ENCODE data around the gene MRPL24.
A peak's percentile ranks its signal among the peaks of the same experiment; 100 is the strongest.

Gene MRPL24

GRCh38 chr1:156743367-156744302 lies 2.7 kb upstream of the MRPL24 start:
- no peak for DNase-seq (ENCODE audit: low spot score)

GRCh38 chr1:156742801-156743200 lies 1.9 kb upstream of the MRPL24 start:
- no peak for DNase-seq (ENCODE audit: low spot score)

- DNase-seq (ENCODE audit: low spot score): no peak
Observed at GRCh38 chr1:156742017-156742416, 1.1 kb upstream of the MRPL24 start.

GRCh38 chr1:156741481-156741983 lies 644 bp upstream of the MRPL24 start:
- no peak for DNase-seq (ENCODE audit: low spot score)

DNA sequence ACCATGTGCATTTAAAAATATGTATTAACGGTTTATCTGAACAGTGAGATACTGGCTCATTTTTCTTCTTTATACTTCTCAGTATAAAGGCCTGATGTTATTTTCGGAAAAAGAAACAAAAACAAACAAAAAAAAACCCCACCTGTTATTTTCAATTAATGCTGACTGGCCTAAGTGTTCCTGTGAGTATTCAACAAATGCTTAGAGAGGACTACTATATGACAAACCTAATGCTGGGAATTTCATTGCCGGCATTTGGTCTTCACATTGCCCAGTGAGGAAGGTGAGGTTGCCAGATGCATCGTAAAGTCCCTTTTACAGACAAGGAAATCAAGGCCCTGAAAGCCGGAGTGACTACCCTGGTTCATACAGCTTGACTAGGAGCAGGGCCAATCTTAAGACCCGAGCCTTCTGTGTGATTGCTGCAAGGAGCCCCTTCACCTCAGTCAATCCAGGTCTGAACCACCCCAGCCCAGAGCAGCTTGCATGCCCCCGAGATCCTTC lies 599 bp downstream of the MRPL24 start:
- no peak for DNase-seq (ENCODE audit: low spot score)

DNA sequence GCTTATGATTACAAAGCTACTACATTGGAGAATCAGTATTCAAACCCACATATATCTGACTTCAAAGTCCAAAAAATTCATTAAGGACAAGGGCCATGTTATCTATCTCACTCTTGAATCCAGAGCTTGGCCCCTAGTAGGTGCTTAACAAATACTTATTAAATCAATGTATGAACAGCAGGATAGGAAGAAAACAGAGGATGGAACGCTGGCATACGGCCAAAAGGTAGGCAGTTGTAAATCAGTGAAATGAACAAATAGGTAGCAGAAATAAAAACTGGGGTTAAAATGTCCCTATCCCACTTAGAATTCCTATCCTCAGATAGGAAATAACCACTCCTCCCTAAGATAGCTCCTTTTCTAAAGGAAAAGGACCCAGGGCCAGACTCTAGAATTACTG lies 2.0 kb downstream of the MRPL24 start:
- no peak for DNase-seq (ENCODE audit: low spot score)

- DNase-seq (ENCODE audit: low spot score): no peak
Observed at GRCh38 chr1:156738407-156738806, 2.5 kb downstream of the MRPL24 start.

DNA sequence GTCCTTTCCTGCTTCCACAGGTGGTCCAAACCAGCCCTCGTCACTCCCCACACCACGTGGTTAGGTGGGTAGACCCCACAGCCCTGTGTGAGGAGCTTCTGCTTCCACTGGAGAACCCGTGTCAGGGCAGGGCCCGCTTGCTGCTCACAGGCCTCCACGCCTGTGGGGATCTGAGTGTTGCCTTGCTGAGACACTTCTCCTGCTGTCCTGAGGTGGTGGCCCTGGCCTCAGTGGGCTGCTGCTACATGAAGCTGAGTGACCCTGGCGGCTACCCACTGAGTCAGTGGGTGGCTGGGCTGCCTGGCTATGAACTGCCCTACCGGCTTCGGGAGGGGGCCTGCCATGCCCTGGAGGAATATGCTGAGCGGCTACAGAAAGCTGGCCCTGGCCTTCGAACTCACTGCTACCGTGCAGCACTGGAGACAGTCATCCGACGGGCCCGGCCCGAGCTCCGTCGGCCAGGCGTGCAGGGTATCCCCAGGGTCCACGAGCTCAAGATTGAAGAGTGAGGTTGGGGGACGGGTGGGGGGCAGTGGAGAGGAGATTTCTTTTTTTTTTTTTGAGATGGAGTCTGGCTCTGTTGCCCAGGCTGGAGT lies 6.8 kb downstream of the MRPL24 start:
- DNase-seq (ENCODE audit: low spot score): no peak

DNA sequence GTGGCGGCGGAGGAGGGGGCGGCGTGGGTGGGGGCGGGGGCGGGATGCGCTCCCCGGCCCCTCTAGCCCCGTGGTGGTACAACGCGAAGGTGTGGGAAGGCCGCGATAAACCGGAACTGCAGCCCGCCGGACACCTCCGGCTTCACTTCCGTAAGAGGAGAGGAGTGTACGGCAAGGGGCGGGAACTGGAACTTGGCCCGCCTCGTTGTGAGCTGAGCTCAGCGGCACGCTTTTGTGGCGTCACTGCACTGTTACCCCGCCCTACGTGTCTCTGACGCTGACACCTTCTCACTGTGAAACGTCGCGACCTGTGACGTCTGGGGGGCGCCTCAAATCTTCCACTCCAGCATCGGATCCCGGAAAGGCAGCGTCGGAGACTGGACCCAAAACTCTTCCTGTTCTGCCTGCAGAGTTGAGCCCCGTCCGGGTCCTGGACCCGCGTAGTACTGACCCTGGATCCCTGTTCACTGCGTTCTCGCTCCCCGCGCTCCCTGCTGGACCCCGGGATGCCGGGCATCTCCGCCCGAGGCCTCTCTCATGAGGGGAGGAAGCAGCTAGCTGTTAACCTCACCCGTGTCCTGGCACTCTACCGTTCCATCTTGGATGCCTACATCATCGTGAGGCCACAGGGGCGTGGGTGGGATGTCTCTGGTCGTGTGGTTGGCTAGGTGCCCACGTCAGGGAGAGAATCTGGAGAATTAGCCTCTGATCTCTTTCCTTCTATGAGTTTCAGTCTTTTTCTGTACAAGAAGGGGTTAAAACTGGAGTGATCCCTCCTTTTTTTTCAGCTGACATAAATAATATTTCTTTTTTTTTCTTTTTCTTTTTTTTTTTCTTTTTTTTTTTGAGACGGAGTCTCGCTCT lies 12.1 kb downstream of the MRPL24 start, which contains the start of gene ISG20L2:
TSS of gene ISG20L2 (minus strand) at position 168 of the 864 bp plus-strand sequence. CDS start 1,114 bp downstream, outside the sequence.
- peak; percentile 94 for DNase-seq (ENCODE audit: low spot score)

DNA sequence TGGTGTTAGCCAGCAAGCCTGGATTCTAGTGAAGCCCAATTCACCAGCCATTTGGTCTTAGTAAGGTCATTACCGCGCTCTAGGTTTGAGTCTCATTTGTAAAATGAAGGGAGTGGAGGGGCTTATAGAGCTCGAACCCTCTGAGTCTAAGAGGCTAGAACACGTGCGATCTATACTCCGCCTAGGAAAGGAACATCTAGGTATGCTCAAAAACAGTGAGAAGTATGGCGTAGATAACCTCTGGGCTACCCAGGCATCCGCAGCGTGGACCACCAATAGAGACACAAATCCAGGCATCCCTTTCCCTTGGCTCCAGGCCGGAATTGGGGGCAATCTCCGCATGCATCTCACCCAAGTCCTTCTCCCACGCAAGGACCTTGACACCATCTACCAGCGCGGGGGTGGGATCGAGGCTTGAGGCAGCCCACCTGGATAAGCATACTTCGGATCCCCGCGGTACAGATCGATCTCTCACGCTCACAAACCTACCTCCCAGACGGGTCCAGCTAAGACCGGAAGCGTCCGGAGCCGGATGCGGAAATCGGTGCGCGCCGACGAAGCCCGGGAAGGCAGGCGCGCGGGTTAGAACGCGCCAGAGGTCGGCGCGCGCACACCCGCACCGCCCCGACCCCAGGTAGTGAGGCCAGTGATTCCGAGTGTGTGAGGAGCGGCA lies 12.8 kb downstream of the MRPL24 start, which contains the start of gene METTL25B:
TSS of gene METTL25B (plus strand) at position 544 of the 673 bp plus-strand sequence. CDS start 636 bp downstream, outside the sequence.
- DNase-seq (ENCODE audit: low spot score): peak; percentile 86

GRCh38 chr1:156727492-156727891 lies 13.4 kb downstream of the MRPL24 start:
- no peak for DNase-seq (ENCODE audit: low spot score)

DNA sequence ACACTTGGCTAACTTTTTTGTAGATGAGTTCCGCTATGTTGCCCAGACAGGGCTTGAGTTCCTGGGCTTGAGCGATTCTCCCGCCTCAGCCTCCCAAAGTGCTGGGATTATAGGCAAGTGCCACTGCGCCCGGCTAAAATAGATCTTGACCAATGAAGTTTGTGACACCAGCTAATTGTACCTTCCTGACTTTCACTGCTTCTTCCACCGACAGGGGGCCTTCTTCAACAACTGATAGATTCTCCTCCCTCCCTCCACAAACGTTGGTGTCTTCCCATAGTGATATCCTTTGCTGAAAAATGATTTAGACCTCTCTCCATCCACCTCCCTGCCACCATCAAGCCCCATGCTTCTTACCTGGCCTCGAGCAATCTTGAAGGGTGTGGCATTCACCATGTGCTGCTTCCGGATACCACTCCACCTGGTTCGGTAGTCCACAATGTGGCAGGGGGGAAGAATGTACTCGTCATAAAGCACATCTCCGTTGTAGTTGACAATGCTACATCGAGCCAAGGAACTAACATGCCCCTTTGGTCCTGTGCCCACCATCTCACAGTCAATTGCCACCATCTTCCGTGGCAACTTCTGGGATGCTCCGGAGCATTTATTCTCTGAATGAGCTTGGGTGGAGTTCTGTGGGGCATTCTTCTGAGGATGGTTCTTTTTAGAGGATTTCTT lies 14.2 kb downstream of the MRPL24 start:
- peak; percentile 77 for DNase-seq (ENCODE audit: low spot score)

DNA sequence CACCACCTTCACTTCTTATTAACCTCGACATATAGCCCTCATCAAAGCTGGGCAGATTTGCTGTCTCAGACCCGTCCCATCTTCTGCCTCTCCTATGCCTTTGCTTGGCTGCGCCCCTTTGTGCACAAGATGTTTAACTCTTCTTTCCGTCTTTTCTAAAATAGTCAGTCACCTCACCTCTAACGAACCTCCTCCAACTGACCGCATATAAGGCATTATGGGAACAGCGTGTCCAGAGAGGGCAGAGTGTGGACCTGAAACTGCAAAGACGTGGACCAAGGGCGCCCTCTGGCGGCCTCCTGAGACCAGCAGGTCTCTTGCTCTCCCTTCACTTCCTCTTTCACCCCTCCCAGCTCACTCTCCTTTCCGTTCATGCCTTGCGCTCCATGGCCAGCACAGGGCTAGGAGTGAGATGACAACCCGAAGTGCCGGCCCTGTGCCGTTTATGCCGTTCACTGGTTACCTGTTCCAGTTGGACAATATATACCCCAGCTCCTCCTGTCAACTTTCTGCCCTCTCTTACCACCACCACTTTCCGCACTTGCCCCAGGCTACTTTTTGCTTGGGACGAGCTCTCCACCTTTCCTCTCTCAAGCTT lies 15.1 kb downstream of the MRPL24 start:
- DNase-seq (ENCODE audit: low spot score): peak; percentile 89

- no peak for DNase-seq (ENCODE audit: low spot score)
Observed at GRCh38 chr1:156721535-156721934, 19.4 kb downstream of the MRPL24 start.

GRCh38 chr1:156721131-156721530 lies 19.8 kb downstream of the MRPL24 start:
- no peak for DNase-seq (ENCODE audit: low spot score)

DNA sequence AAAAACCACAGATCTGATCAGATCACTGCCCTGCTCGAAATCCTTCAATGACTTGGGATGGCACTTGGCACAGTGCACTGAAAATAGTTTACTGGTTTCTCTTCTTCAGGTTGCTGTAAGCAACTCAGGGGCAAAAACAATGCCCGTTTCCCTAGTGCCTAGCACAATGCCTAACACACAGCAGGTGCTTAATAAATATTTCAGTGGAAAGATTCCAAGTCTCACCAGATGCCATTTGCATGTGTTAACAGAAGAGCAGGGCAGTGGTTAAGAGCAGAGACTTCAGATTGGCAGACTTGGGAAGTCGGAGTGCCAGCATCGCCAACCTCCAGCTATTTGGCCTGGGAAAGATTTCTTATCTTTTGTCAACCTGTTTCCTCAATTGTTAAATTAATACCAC lies 23.5 kb downstream of the MRPL24 start:
- no peak for DNase-seq (ENCODE audit: low spot score)

DNA sequence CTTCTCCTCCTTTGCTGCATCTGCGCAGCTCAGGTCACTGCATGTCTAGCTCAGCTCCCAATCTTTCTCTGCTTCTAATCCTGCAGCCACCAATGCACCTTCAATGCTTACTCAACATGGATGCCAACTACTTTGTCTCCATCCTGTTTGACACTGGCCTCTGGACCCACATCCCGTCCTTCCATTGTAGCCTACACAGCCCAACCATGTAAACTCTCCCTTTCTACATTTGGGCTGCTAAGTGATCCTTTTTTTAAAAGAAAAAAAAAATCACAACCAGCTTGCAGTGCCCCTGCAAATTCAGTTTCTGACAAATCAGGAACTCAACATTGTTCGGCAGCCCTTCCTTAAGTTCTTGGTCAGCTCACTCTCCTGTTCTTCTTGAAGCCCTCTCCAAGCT lies 26.1 kb downstream of the MRPL24 start:
- DNase-seq (ENCODE audit: low spot score): no peak

GRCh38 chr1:156712626-156713025 lies 28.3 kb downstream of the MRPL24 start:
- DNase-seq (ENCODE audit: low spot score): no peak

- DNase-seq (ENCODE audit: low spot score): no peak
Observed at GRCh38 chr1:156711011-156711817, 29.7 kb downstream of the MRPL24 start.

Data from GM03348 (cell line).